Hepatocyte (in vitro differentiated cells): ENCODE measurements around the gene PADI2.

Experiments used
- CTCF ChIP-seq: fragments of 200-600 bp; sonication (generic); IDR thresholded peaks from 2 replicates; pipeline ENCODE4 v1.5.1; 2016; ENCODE audit warnings: antibody characterized with exemption, mild to moderate bottlenecking; ENCODE audit not compliant: poor library complexity
- EZH2 ChIP-seq: fragments of 200-600 bp; sonication (generic); IDR thresholded peaks from 2 replicates; pipeline ENCODE4 v1.6.1; 2016; ENCODE audit warnings: antibody characterized with exemption, mild to moderate bottlenecking, borderline replicate concordance
- EZH2phosphoT487 ChIP-seq: fragments of 200-600 bp; sonication (generic); IDR thresholded peaks from one replicate; pipeline ENCODE4 v1.6.1; 2018; ENCODE audit warnings: antibody characterized with exemption, mild to moderate bottlenecking, low read depth, moderate library complexity; ENCODE audit not compliant: unreplicated experiment, severe bottlenecking

DNA sequence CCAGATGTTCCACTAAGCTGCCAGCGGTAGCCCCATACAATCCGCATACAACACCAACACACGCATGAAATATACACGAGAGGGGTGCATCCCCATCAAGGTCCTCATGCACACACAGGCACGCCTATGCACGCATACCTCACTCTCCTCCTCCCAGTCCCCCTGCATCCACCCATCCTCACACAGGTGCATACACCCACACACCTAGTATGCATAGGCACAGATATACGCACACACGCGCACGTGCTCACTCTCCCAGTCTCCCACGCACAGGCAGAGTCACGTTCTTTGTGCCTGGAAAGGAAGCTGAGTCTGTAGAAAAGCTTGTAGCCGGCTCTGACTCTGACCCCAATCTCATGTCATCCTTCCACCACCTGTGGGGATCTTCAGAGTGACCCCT is 16.9 kb upstream of the PADI2 start:
- TF ChIP-seq EZH2 (no peak), CTCF (no peak), EZH2phosphoT487 (no peak)
